Measurements from ENCODE around the gene FOXJ1.
"Not testable (repeated sequence)": the region's sequence is repeated elsewhere in the genome, so short reads cannot be mapped to it uniquely, and the experiment has no call there.

FOXJ1 gene

GRCh38 chr17:76141212-76142038 is at the start of gene FOXJ1:
Gene FOXJ1, minus strand, starts transcription at chr17:76141245. Its CDS starts 850 bp downstream, at chr17:76140395.
- DNase-seq (ENCODE audit: low read depth in 2 of 2) = peak; percentile 80 to 89

- DNase-seq (ENCODE audit: low read depth in 2 of 2) = no peak
Measured at GRCh38 chr17:76189741-76190140, 48.7 kb upstream of the FOXJ1 start.

- no peak for DNase-seq (ENCODE audit: low read depth in 2 of 2)
Measured at GRCh38 chr17:76189247-76189646, 48.2 kb upstream of the FOXJ1 start.

GRCh38 chr17:76188213-76189016 is 47.4 kb upstream of the FOXJ1 start:
- no peak for DNase-seq (ENCODE audit: low read depth in 2 of 2)

GRCh38 chr17:76186774-76187173 is 45.7 kb upstream of the FOXJ1 start:
- not testable (repeated sequence) for DNase-seq (ENCODE audit: low read depth in 2 of 2)

GRCh38 chr17:76184290-76184689 is 43.2 kb upstream of the FOXJ1 start:
- no peak for DNase-seq (ENCODE audit: low read depth in 2 of 2)

GRCh38 chr17:76182016-76182764 is 41.1 kb upstream of the FOXJ1 start:
- peak; percentile 90 to 97 for DNase-seq (ENCODE audit: low read depth in 2 of 2)

- DNase-seq (ENCODE audit: low read depth in 2 of 2) = no peak
Measured at GRCh38 chr17:76179496-76180467, 38.7 kb upstream of the FOXJ1 start.

GRCh38 chr17:76178124-76178523 is 37.1 kb upstream of the FOXJ1 start:
- no peak for DNase-seq (ENCODE audit: low read depth in 2 of 2)

- DNase-seq (ENCODE audit: low read depth in 2 of 2) = no peak
Measured at GRCh38 chr17:76176701-76177574, 35.9 kb upstream of the FOXJ1 start.

- no peak for DNase-seq (ENCODE audit: low read depth in 2 of 2)
Measured at GRCh38 chr17:76174037-76174436, 33.0 kb upstream of the FOXJ1 start.

- no peak for DNase-seq (ENCODE audit: low read depth in 2 of 2)
Measured at GRCh38 chr17:76173474-76173873, 32.4 kb upstream of the FOXJ1 start.

- no peak for DNase-seq (ENCODE audit: low read depth in 2 of 2)
Measured at GRCh38 chr17:76171706-76172105, 30.7 kb upstream of the FOXJ1 start.

- DNase-seq (ENCODE audit: low read depth in 2 of 2) = no peak
Measured at GRCh38 chr17:76170114-76170513, 29.1 kb upstream of the FOXJ1 start.

- DNase-seq (ENCODE audit: low read depth in 2 of 2) = no peak
Measured at GRCh38 chr17:76166906-76167305, 25.9 kb upstream of the FOXJ1 start.

- DNase-seq (ENCODE audit: low read depth in 2 of 2) = no peak
Measured at GRCh38 chr17:76166168-76166567, 25.1 kb upstream of the FOXJ1 start.

- no peak for DNase-seq (ENCODE audit: low read depth in 2 of 2)
Measured at GRCh38 chr17:76164331-76164730, 23.3 kb upstream of the FOXJ1 start.

- no peak for DNase-seq (ENCODE audit: low read depth in 2 of 2)
Measured at GRCh38 chr17:76163919-76164318, 22.9 kb upstream of the FOXJ1 start.

- DNase-seq (ENCODE audit: low read depth in 2 of 2) = no peak
Measured at GRCh38 chr17:76161619-76162266, 20.7 kb upstream of the FOXJ1 start.

All from stimulated activated CD4-positive, alpha-beta T cell treated with anti-CD3 and anti-CD28 coated beads, Interleukin-12 subunit alpha, Interleukin-12 subunit beta, amount 100 ng/mL, for 24 hours (primary cell).